ENCODE measurements around the gene PRICKLE1. TPM values are rescaled to one million over a fixed set of nuclear protein-coding genes. Genes with fewer than 3 reads are reported as not detected.

Gene PRICKLE1
- total RNA-seq, 1 experiment from 2014 or later, result 20.1 TPM

DNA sequence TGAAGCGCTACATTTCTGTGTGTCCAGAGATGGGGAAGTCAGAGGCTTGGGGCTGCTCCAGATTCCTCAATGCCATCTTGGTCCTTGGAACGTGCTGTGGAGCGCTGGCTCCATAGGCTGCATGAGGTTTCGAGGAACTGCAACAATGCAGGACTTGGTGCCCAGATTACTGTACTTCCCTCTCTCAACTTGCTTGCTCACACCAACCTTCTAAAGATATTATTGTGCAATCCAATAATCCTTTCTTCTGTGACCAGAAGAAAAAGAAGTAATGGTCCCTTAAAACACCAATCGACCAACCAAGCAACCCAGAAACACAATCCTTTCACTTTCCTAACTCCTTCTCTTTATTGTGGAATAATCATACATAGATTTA is 3.7 kb downstream of the PRICKLE1 start:
- Histone ChIP-seq H3K9me3 (ENCODE audit: control insufficient read depth, insufficient read depth, low read depth, low read length) (no peaks in the 10 kb centered on the region), H3K36me3 (ENCODE audit: control insufficient read depth, insufficient read depth, low read length) (no peaks in the 10 kb centered on the region), H3K4me1 (ENCODE audit: control insufficient read depth, insufficient read depth, low read length) (peaks cover 17% of the 10 kb centered on the region), H3K27me3 (ENCODE audit: control insufficient read depth, insufficient read depth, low read length) (peaks cover 16% of the 10 kb centered on the region), H3K27ac (ENCODE audit: low read length) (no peak overlapping the region; the same call in 1 of the 2 replicates), H3K4me3 (ENCODE audit: low read depth in 2 of 2, low read length in 2 of 2) (no peak overlapping the region)
- in situ Hi-C loops (cut with HindIII; ENCODE audit: low pct_unique_long_range_greater_than_20kb, low sequenced_read_pairs), result no loop called here
- BruUV-seq (replicated peaks), result no TSS peak
- ATAC-seq (no peak), DNase-seq (ENCODE audit: low read depth, low spot score) (no peak)
- ChIA-PET CTCF (no interaction called here), POLR2A (no interaction called here)
- TF ChIP-seq POLR2AphosphoS5 (IDR thresholded peaks at IDR 0.05; ENCODE audit: low read depth, low read length) (no peak), TCF7L2 (IDR thresholded peaks at IDR 0.05; ENCODE audit: low read depth, low read length) (no peak), SIN3A (IDR thresholded peaks at IDR 0.05; ENCODE audit: borderline replicate concordance, insufficient read depth, low read depth, low read length) (no peak)
- TF ChIP-seq, protein P1, sequence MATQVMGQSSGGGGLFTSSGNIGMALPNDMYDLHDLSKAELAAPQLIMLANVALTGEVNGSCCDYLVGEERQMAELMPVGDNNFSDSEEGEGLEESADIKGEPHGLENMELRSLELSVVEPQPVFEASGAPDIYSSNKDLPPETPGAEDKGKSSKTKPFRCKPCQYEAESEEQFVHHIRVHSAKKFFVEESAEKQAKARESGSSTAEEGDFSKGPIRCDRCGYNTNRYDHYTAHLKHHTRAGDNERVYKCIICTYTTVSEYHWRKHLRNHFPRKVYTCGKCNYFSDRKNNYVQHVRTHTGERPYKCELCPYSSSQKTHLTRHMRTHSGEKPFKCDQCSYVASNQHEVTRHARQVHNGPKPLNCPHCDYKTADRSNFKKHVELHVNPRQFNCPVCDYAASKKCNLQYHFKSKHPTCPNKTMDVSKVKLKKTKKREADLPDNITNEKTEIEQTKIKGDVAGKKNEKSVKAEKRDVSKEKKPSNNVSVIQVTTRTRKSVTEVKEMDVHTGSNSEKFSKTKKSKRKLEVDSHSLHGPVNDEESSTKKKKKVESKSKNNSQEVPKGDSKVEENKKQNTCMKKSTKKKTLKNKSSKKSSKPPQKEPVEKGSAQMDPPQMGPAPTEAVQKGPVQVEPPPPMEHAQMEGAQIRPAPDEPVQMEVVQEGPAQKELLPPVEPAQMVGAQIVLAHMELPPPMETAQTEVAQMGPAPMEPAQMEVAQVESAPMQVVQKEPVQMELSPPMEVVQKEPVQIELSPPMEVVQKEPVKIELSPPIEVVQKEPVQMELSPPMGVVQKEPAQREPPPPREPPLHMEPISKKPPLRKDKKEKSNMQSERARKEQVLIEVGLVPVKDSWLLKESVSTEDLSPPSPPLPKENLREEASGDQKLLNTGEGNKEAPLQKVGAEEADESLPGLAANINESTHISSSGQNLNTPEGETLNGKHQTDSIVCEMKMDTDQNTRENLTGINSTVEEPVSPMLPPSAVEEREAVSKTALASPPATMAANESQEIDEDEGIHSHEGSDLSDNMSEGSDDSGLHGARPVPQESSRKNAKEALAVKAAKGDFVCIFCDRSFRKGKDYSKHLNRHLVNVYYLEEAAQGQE (IDR thresholded peaks at IDR 0.05; ENCODE audit: insufficient read depth in 1 of 2, low read depth in 2 of 2, low read length in 1 of 2), result no peak
- TF ChIP-seq, protein P2, sequence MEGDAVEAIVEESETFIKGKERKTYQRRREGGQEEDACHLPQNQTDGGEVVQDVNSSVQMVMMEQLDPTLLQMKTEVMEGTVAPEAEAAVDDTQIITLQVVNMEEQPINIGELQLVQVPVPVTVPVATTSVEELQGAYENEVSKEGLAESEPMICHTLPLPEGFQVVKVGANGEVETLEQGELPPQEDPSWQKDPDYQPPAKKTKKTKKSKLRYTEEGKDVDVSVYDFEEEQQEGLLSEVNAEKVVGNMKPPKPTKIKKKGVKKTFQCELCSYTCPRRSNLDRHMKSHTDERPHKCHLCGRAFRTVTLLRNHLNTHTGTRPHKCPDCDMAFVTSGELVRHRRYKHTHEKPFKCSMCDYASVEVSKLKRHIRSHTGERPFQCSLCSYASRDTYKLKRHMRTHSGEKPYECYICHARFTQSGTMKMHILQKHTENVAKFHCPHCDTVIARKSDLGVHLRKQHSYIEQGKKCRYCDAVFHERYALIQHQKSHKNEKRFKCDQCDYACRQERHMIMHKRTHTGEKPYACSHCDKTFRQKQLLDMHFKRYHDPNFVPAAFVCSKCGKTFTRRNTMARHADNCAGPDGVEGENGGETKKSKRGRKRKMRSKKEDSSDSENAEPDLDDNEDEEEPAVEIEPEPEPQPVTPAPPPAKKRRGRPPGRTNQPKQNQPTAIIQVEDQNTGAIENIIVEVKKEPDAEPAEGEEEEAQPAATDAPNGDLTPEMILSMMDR (IDR thresholded peaks at IDR 0.05), result no peak
- intact Hi-C loops (cut with micrococcal nuclease; ENCODE audit: unreplicated experiment), result loop anchor here (5.0 kb wide), 1 partner anchor 696 kb away; no protein-coding TSS in a partner anchor

DNA sequence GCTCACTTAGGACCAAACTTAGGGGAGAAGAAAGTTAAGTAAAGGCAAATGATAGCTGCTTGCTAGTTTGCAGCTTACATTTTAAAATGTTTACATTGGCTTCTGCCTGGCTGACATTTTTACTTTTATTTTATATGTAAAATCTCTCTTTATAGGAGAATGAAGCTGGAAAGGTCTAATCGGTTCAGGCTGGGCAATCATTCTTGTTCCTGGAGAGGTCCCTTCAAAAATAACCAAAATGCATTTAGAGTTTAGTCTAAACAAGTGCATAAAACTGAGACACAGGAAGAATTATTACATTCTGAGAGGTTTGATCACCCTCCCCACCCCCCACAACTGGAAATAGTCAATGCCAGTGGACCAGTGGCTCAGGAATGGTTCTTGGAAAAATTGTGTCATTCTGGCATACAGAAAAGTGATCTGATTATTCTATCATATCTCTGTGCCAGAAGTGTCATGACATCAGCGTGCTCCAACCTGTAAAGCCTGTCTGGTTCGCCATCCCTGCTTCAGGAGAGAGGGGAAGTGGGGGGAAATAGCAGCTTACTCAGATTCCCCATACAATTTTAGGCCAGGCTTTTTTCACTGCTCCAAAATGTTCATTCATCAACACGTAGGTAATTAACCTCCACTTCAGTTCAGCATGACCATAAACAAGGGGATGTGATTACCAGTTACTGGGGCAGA is 4.2 kb downstream of the PRICKLE1 start:
- ATAC-seq (no peak), DNase-seq (ENCODE audit: low read depth, low spot score) (no peak)
- intact Hi-C loops (cut with micrococcal nuclease; ENCODE audit: unreplicated experiment), result loop anchor here (5.0 kb wide), 1 partner anchor 697 kb away; no protein-coding TSS in a partner anchor
- ChIA-PET CTCF (no interaction called here), POLR2A (no interaction called here)
- H3K36me3 ChIP-seq (ENCODE audit: control insufficient read depth, insufficient read depth, low read length), result no peaks in the 10 kb centered on the region
- no peak overlapping the region for H3K4me3 ChIP-seq (ENCODE audit: low read depth in 2 of 2, low read length in 2 of 2)
- H3K9me3 ChIP-seq (ENCODE audit: control insufficient read depth, insufficient read depth, low read depth, low read length), result no peaks in the 10 kb centered on the region
- in situ Hi-C loops (cut with HindIII; ENCODE audit: low pct_unique_long_range_greater_than_20kb, low sequenced_read_pairs), result no loop called here
- peaks cover 14% of the 10 kb centered on the region for H3K4me1 ChIP-seq (ENCODE audit: control insufficient read depth, insufficient read depth, low read length)
- TF ChIP-seq TCF7L2 (IDR thresholded peaks at IDR 0.05; ENCODE audit: low read depth, low read length) (no peak), POLR2AphosphoS5 (IDR thresholded peaks at IDR 0.05; ENCODE audit: low read depth, low read length) (no peak), SIN3A (IDR thresholded peaks at IDR 0.05; ENCODE audit: borderline replicate concordance, insufficient read depth, low read depth, low read length) (no peak)
- TF ChIP-seq, protein P1 (IDR thresholded peaks at IDR 0.05; ENCODE audit: insufficient read depth in 1 of 2, low read depth in 2 of 2, low read length in 1 of 2), result no peak
- TF ChIP-seq, protein P2 (IDR thresholded peaks at IDR 0.05), result no peak
- H3K27ac ChIP-seq (ENCODE audit: low read length), result no peak overlapping the region; the same call in 1 of the 2 replicates
- no TSS peak for BruUV-seq (replicated peaks)
- peaks cover 12% of the 10 kb centered on the region for H3K27me3 ChIP-seq (ENCODE audit: control insufficient read depth, insufficient read depth, low read length)
